K562 (cell line): ENCODE results near the gene DROSHA. TPM values are rescaled to one million over a fixed set of nuclear protein-coding genes. Genes with fewer than 3 reads are reported as not detected.
"Not testable (repeated sequence)": the region's sequence is repeated elsewhere in the genome, so short reads cannot be mapped to it uniquely, and the experiment has no call there.

Source experiments
- ATAC-seq: fragments of 200-7000 bp; cut with Tn5 transposase; 3 replicates; pipeline ENCODE4 v1.9.1; 2020; ENCODE audit warnings: moderate library complexity
- BruUV-seq: library from RNA; stranded (reverse); fragments of 400-500 nt; replicated peaks from 2 replicates; lab custom pipeline; 2021; lab: Mats Ljungman, UMichigan
- CTCF ChIA-PET: fragments of 300-600 bp; formaldehyde crosslinking; extraction: SDS; loops from one replicate; lab custom pipeline; 2021; ENCODE audit warnings: low intra/inter-chr PET ratio; lab: Yijun Ruan, JAX
- POLR2A ChIA-PET: fragments of 300-600, 350-650 bp; sonication (Branson Sonifier 250); formaldehyde crosslinking; extraction: SDS; loops from one replicate; lab custom pipeline; 2021; ENCODE audit warnings: antibody characterized with exemption, inconsistent platforms; lab: Yijun Ruan, JAX
- DNase-seq, 4 experiments: peaks; one replicate each; pipeline versions ENCODE4 v3.0.0 to v3.0.0-alpha.2; 2011 to 2018; ENCODE audit warnings: low spot score in 3 of 4, mixed read lengths in 3 of 4; ENCODE audit errors: extremely low read depth in 1 of 4
- FAIRE-seq: peaks from 2 replicates; lab custom pipeline; 2011; peaks lifted over from hg19 to GRCh38; lab: Jason Lieb, UNC
- H2AFZ ChIP-seq: 2 replicates; pipeline ENCODE4 v1.6.0; 2011; ENCODE audit warnings: low read depth, low read length, control low read depth, inconsistent platforms
- H3K27ac ChIP-seq: fragments of 200-600 bp; 3 replicates; pipeline ENCODE4 v1.8.0; 2011; ENCODE audit warnings: low read depth, mild to moderate bottlenecking, control low read depth, inconsistent platforms, low read length, moderate library complexity, mixed read lengths; ENCODE audit errors: extremely low read depth
- H3K27me3 ChIP-seq, 2 experiments: fragments of 300-600 bp in 1 of 2; 2 replicates in 1 of 2; 3 replicates in 1 of 2; pipeline versions ENCODE4 v1.6.0 to v1.8.0; 2011; ENCODE audit warnings: inconsistent platforms in 2 of 2, low read length in 2 of 2, mild to moderate bottlenecking in 1 of 2, mixed read lengths in 1 of 2, moderate library complexity in 1 of 2; ENCODE audit not compliant: control insufficient read depth in 2 of 2, insufficient read depth in 2 of 2
- H3K36me3 ChIP-seq: fragments of 300-600 bp; 3 replicates; pipeline ENCODE4 v1.8.0; 2011; ENCODE audit warnings: mild to moderate bottlenecking, low read length, inconsistent platforms; ENCODE audit not compliant: control insufficient read depth, insufficient read depth
- H3K4me1 ChIP-seq, 2 experiments: fragments of 200-600 bp in 1 of 2; replicated peaks in 1 of 2; 2 replicates in 1 of 2; 3 replicates in 1 of 2; pipeline versions ENCODE4 v1.5.1 to v1.8.0; 2011; ENCODE audit warnings: inconsistent platforms in 2 of 2, low read length in 2 of 2, mild to moderate bottlenecking in 1 of 2, mixed read lengths in 1 of 2, moderate library complexity in 1 of 2; ENCODE audit not compliant: control insufficient read depth in 2 of 2, insufficient read depth in 2 of 2
- H3K4me2 ChIP-seq: 2 replicates; pipeline ENCODE4 v1.6.1; 2011; ENCODE audit warnings: low read length, control low read depth, inconsistent platforms, mixed read lengths; ENCODE audit not compliant: insufficient read depth
- H3K4me3 ChIP-seq: fragments of 200-600 bp; sonication (generic), shearing (Covaris generic); 2 replicates; pipeline ENCODE4 v1.5.1; 2016; ENCODE audit warnings: control low read depth, inconsistent platforms
- H3K79me2 ChIP-seq: fragments of 200-600 bp; 3 replicates; pipeline ENCODE4 v1.8.0; 2011; ENCODE audit warnings: low read length, inconsistent platforms; ENCODE audit not compliant: control insufficient read depth, insufficient read depth
- H3K9ac ChIP-seq, 2 experiments: 2 replicates each; pipeline versions ENCODE4 v1.6.0 to v1.6.1; 2011; ENCODE audit warnings: low read depth in 2 of 2, low read length in 2 of 2, control low read depth in 1 of 2, inconsistent platforms in 1 of 2, mild to moderate bottlenecking in 1 of 2, mixed read lengths in 1 of 2; ENCODE audit not compliant: insufficient read depth in 1 of 2
- H3K9me1 ChIP-seq: one replicate; pipeline ENCODE4 v1.6.0; 2011; ENCODE audit warnings: inconsistent platforms, mild to moderate bottlenecking, low read length, moderate library complexity; ENCODE audit not compliant: control insufficient read depth, insufficient read depth
- H3K9me3 ChIP-seq: replicated peaks from 2 replicates; pipeline ENCODE4 v1.5.1; 2011; ENCODE audit warnings: low read depth, low read length, inconsistent platforms; ENCODE audit not compliant: control insufficient read depth, insufficient read depth
- H4K20me1 ChIP-seq: replicated peaks from 2 replicates; pipeline ENCODE4 v1.6.1; 2011; ENCODE audit warnings: low read length, inconsistent platforms, mixed read lengths; ENCODE audit not compliant: control insufficient read depth, insufficient read depth
- RFX7 ChIP-seq: fragments of 250-450 bp; sonication (Bioruptor Pico); IDR thresholded peaks from 2 replicates; pipeline ENCODE4 v1.5.1; 2021; ENCODE audit warnings: mild to moderate bottlenecking
- SPI1 ChIP-seq: IDR thresholded peaks from 2 replicates; pipeline ENCODE4 v1.6.1; 2011; ENCODE audit warnings: low read depth, low read length, control low read depth, borderline replicate concordance
- WGBS: fragments of 100-300 bp; shearing (Covaris generic); methylation state at CpG from one replicate; pipeline ENCODE4 v1.1.6; 2016; ENCODE audit warnings: low coverage, mixed read lengths; ENCODE audit not compliant: insufficient coverage; ENCODE audit errors: missing lambda C conversion rate; 5-methylcytosine and 5-hydroxymethylcytosine counted together
- in situ Hi-C: fragments of 300-500 bp; cut with MboI; formaldehyde crosslinking; loops from 4 replicates; pipeline ENCODE4 v1.15.0; 2018; ENCODE audit warnings: inconsistent platforms, mixed read lengths
- intact Hi-C: fragments of 100-400 bp; cut with micrococcal nuclease; formaldehyde crosslinking; loops from 2 replicates; pipeline ENCODE4 v1.14.2; 2022
- polyA plus RNA-seq, 8 experiments: library from polyadenylated mRNA; depleted of rRNA in 4 of 8; stranded (reverse) in 5 of 8; unstranded in 3 of 8; fragments of >200 nt; fragmentation: Nextera tagmentation in 2 of 8; fragmentation: Illumina TruSeq in 1 of 8; extraction: Ambion mirVana in 2 of 8; extraction: Trizol in 1 of 8; gene quantifications; 2 replicates each; pipeline versions ENCODE4 v1.2.1 to v1.2.3, GENCODE V29; 2011 to 2014; ENCODE audit warnings: inconsistent platforms in 1 of 8, missing spikeins in 1 of 8
- total RNA-seq, 7 experiments: library from RNA; depleted of rRNA in 6 of 7; stranded (reverse); fragments of >200 nt in 6 of 7; fragmentation: Illumina TruSeq in 2 of 7; extraction: Trizol in 2 of 7; gene quantifications; 2 replicates each; pipeline versions ENCODE4 v1.2.1 to v1.2.3, GENCODE V29; 2011 to 2021; ENCODE audit warnings: low replicate concordance in 1 of 7
- TF ChIP-seq, protein P1 (sequence below), 3 experiments: fragments of 200-800 bp in 1 of 3; fragments of 250-450 bp in 1 of 3; fragments of 450-650 bp in 1 of 3; sonication (Bioruptor Pico) in 1 of 3; sonication (Bioruptor generic) in 1 of 3; formaldehyde crosslinking in 1 of 3; IDR thresholded peaks; 2 replicates each; pipeline versions ENCODE4 v1.6.1 to v1.8.0; 2016 to 2022; ENCODE audit warnings: mild to moderate bottlenecking in 2 of 3, missing genetic modification characterization in 2 of 3, missing compliant biosample characterization in 1 of 3, moderate library complexity in 1 of 3

Gene DROSHA
- total and polyA plus RNA-seq, 9 of the 15 experiments (the other 6 are each of a cell fraction or from before 2014, with no cell fraction given) = 52.5 to 109 (median 68.9) TPM

DNA sequence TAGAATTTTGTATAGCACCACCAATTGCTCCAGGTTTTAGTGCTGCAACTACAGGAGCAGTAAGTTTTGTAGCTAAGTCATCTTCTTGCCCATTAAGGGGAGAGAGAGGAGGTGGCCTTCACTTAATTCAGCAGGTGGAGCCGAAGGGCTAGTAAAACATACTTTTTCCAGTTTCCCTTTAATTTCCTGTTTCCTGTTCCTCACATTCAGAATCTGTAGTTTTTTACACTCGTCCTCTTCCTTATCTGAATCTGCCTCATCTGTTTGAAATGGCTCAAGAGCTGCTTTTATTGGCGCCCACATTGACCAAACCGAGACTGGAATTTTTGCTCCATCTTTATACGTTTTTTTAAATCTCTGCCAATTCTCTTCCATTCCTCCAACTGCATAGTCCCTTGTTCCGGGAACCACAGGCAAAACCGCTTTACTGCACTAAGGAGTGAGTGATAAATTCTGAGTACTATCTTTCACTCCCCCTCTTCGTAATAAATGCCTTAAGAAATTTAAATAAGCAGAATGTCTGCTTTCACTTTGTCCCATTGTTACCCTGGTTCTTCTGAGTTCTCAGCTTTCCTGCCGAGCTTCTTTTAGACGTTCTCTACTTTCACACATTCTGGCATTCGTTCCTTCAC is 133.9 kb downstream of the DROSHA start (continued):
- TF ChIP-seq, protein P1, sequence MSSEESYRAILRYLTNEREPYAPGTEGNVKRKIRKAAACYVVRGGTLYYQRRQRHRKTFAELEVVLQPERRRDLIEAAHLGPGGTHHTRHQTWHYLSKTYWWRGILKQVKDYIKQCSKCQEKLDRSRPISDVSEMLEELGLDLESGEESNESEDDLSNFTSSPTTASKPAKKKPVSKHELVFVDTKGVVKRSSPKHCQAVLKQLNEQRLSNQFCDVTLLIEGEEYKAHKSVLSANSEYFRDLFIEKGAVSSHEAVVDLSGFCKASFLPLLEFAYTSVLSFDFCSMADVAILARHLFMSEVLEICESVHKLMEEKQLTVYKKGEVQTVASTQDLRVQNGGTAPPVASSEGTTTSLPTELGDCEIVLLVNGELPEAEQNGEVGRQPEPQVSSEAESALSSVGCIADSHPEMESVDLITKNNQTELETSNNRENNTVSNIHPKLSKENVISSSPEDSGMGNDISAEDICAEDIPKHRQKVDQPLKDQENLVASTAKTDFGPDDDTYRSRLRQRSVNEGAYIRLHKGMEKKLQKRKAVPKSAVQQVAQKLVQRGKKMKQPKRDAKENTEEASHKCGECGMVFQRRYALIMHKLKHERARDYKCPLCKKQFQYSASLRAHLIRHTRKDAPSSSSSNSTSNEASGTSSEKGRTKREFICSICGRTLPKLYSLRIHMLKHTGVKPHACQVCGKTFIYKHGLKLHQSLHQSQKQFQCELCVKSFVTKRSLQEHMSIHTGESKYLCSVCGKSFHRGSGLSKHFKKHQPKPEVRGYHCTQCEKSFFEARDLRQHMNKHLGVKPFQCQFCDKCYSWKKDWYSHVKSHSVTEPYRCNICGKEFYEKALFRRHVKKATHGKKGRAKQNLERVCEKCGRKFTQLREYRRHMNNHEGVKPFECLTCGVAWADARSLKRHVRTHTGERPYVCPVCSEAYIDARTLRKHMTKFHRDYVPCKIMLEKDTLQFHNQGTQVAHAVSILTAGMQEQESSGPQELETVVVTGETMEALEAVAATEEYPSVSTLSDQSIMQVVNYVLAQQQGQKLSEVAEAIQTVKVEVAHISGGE (CRISPR knock-in tag; IDR thresholded peaks at IDR 0.05) = no peak
- no peak for TF ChIP-seq RFX7

DNA sequence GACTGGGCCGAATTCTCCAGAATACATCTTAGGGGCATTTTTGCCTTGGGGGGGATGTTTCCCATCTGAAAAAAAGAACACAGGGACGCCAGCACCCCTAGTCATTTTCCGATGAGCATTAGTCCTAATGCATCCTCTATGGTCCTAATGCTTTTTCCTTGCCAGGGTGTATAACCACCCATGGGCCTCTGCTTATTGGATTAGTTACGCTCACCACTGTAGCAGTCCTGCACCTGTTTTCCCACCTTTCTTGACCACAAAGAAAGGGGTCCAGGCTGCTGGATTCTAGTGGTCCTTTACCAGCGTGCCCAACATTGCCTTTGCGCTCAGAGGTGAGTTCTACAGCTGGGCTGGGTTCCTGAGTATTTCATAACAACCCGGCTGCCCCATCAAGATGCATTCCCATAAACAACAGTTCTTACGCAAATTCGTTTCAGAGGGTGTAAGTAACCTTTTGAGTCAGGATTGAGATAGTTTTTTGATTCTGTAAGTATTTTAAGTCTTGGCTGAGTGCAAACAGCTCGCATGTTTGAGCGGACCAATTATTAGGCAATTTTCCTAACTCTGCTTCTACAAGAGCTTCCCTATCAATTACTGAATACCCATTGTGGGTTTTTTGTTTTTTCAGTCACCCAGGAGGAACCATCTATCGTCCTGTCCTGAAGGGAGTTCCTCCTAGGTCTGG is 135.1 kb downstream of the DROSHA start:
- DNase-seq = no peak
- Histone ChIP-seq H3K9ac (no peak overlapping the region), H3K4me2 (no peak overlapping the region), H3K27me3 (peaks cover 12% of the 10 kb centered on the region in 2 experiments; a peak in 2 of 5 replicates), H3K9me3 (no peaks in the 10 kb centered on the region; the same call in 1 of the 2 replicates), H3K27ac (no peak overlapping the region)
- WGBS = 53% methylated on average over 12 of the region's 12 CpGs
- CTCF ChIA-PET = no interaction called here
- POLR2A ChIA-PET = no interaction called here
- in situ Hi-C loops = no loop called here
- ATAC-seq = no peak
- TF ChIP-seq SPI1 = no peak
- TF ChIP-seq, all 486 proteins: peak for 0
- Histone ChIP-seq H2AFZ (no peak overlapping the region), H3K4me1 (no peaks in the 10 kb centered on the region; a peak in 1 of 5 replicates), H3K4me3 (no peak overlapping the region), H4K20me1 (no peaks in the 10 kb centered on the region), H3K79me2 (no peaks in the 10 kb centered on the region), H3K36me3 (peaks cover 15% of the 10 kb centered on the region; the same call in 2 of the 3 replicates), H3K9me1 (no peaks in the 10 kb centered on the region)
- no peak for FAIRE-seq
- BruUV-seq = no TSS peak
- intact Hi-C loops = no loop called here

DNA sequence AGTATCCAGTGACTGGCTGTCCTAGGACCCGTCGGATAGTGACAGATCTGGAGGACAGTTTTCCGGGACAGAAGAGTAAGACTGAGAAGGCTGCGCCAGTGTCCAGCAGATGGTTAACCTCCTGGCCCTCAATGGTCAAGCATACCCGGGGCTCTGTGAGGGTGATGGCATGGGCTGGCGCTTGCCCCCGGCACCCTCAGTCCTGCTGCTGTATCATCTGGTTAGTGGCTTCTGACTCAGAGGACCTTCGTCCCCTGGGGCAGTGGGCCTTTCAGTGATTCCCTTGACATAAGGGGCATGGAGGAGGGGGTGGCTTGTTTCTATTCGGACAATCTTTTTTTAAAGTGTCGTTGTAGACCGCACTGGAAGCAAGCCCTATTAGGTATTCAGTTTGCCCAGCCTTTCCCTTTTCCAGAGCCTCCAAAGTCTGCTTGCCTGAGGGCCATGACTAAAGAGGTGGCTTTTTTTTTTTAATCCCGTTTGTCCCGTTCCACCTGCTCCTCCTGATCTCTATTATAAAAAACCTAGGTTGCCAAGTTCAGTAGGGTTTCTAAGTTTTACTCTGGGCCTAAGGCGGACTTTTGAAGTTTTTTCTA is 136.3 kb downstream of the DROSHA start:
- ATAC-seq = not testable (repeated sequence)

More for the DNA sequence above, 136.3 kb downstream of the DROSHA start:
- H3K27me3 ChIP-seq = peaks cover 12 to 15% of the 10 kb centered on the region in 2 experiments; a peak in 2 of 5 replicates
- intact Hi-C loops, in situ Hi-C loops, H3K9ac ChIP-seq, H3K4me3 ChIP-seq, H3K36me3 ChIP-seq, BruUV-seq, H3K4me2 ChIP-seq, FAIRE-seq, H3K9me1 ChIP-seq, DNase-seq, H2AFZ ChIP-seq, CTCF ChIA-PET, H3K27ac ChIP-seq, H3K4me1 ChIP-seq, H3K9me3 ChIP-seq, POLR2A ChIA-PET, H3K79me2 ChIP-seq, H4K20me1 ChIP-seq: not testable (repeated sequence)
- WGBS = 36% methylated on average over 13 of the region's 14 CpGs
